NOMO-1 treated with dmso at 0.1 percent for 144 hours (cell line): ENCODE results near the gene BAMBI.

Experiments
- DNase-seq: peaks from one replicate; lab custom pipeline; 2025; ENCODE audit not compliant: unreplicated experiment; lab: John Stamatoyannopoulos, UW

Gene BAMBI

GRCh38 chr10:28704464-28705161, 27.3 kb downstream of the BAMBI start:
- no peak for DNase-seq

- no peak for DNase-seq
Measured at GRCh38 chr10:28705472-28705871, 28.2 kb downstream of the BAMBI start.

DNA sequence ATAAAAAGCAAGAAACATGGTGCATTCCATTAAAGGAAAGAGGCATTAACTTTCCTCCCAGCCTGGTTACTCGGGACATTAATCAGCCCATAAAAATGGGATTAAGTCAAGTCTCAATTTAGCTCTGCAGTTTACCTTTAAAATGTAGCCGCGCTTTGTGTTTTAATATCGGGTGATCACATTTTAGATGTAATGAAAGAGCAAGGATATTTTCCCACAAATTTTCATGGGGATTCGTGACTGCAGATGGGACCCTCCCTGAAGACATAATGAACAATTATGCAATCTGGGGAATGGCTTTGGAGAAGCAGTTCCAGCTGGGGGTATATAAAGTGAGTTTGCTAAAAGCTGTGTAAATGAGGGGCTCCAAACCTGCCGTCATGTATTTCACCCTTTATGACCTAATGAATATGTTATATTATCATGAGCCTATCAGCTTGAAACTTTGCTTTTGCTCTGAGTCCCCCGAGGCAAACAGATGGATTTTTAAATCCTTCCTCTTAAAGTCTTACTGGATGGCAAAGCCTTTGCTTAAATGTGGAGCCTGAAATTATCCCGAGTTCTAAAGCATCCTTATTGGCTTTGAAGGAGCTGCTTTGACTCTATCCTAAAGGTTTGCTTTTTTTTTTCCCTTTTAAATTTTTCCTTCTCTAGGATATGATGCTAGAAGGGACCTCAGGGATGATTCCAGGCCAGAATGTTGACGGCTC, 31.8 kb downstream of the BAMBI start:
- DNase-seq, result no peak

- DNase-seq, result no peak
Measured at GRCh38 chr10:28710202-28710886, 33.0 kb downstream of the BAMBI start.

GRCh38 chr10:28711041-28711440, 33.7 kb downstream of the BAMBI start:
- no peak for DNase-seq

GRCh38 chr10:28711776-28712175, 34.5 kb downstream of the BAMBI start:
- DNase-seq, result no peak

GRCh38 chr10:28713626-28714352, 36.5 kb downstream of the BAMBI start:
- no peak for DNase-seq

- no peak for DNase-seq
Measured at GRCh38 chr10:28714401-28715053, 37.2 kb downstream of the BAMBI start.

DNA sequence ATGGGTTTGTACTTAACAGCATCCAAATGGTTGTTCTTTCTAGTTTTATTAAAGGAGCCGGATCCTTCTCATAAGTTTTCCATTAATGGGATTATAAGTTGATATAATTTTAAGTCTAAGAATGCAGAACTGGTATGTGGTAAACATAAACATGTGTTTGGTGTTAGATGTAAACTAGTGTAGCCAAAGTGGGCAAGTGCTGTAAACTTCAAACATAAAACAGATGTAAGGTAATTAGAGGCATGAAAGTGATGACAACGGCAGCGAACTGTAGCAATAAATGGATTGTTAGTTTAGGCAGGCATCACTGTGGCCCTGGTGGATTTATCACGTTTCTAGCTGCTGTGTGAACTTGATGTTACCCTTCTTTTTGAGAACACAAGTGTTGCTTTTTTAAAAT, 37.9 kb downstream of the BAMBI start:
- no peak for DNase-seq

DNA sequence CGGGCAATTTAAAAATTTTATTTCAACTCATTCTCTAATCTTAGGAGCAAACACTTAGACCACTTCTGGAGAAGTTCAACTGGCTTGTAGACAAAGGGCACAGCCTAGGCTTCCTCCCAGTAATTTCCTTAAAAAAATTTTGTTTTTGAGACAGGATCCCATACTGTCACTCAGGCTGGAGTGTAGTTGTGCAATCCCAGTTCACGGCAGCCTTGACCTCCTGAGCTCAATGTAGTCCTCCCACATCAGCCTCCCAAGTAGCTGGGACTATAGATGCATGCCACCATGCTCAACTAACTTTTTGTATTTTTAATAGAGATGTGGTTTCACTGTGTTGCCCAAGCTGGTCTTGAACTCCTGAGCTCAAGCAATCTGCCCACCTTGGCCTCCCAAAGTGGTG, 38.4 kb downstream of the BAMBI start:
- no peak for DNase-seq

DNA sequence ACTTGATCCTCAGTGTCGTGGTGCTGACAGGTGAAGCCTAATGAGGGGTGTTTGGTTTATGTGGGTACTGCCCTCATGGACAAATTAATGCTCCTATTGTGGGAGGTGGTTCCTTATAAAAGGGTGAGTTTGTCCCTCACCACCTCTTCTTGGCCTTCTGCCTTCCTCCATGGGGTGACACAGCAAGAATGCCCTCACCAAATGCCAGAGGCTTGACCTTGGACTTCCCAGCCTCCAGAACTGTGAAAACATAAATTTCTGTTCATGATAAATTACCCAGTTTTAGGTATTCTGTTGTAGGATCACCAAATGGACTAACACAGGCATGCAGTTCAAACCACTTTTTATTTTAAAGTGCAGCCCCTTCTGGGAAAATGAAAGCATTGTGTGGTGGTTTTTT, 39.4 kb downstream of the BAMBI start:
- DNase-seq, result no peak

- no peak for DNase-seq
Measured at GRCh38 chr10:28717656-28718201, 40.4 kb downstream of the BAMBI start.

GRCh38 chr10:28719789-28720436, 42.6 kb downstream of the BAMBI start:
- no peak for DNase-seq

GRCh38 chr10:28721318-28721951, 44.1 kb downstream of the BAMBI start:
- DNase-seq, result no peak

- no peak for DNase-seq
Measured at GRCh38 chr10:28722065-28722803, 44.9 kb downstream of the BAMBI start.

DNA sequence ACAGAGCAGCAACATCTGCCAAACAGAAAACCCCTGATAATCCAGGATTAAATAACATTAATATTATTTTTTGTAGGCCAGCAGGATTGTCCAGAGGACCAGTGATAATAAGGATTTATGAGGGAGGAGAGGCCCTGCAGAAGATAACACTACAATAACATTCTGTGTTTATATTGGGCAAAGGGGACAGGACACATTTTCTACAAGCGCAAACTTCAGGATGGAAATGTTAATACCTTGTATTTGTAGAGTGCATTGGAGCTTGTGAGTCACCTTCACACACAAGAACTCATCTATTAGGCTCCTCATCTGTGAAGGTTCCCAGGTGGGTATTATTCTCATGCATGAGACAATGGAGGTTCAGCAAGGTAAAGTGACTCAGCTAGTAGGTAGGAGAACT, 51.0 kb downstream of the BAMBI start:
- DNase-seq, result no peak

- DNase-seq, result no peak
Measured at GRCh38 chr10:28730031-28730778, 52.9 kb downstream of the BAMBI start.

- DNase-seq, result no peak
Measured at GRCh38 chr10:28732091-28732490, 54.8 kb downstream of the BAMBI start.
